ENCODE measurements around the gene GRAMD2A.
A peak's percentile ranks its signal among the peaks of the same experiment; 100 is the strongest.

GRAMD2A gene

DNA sequence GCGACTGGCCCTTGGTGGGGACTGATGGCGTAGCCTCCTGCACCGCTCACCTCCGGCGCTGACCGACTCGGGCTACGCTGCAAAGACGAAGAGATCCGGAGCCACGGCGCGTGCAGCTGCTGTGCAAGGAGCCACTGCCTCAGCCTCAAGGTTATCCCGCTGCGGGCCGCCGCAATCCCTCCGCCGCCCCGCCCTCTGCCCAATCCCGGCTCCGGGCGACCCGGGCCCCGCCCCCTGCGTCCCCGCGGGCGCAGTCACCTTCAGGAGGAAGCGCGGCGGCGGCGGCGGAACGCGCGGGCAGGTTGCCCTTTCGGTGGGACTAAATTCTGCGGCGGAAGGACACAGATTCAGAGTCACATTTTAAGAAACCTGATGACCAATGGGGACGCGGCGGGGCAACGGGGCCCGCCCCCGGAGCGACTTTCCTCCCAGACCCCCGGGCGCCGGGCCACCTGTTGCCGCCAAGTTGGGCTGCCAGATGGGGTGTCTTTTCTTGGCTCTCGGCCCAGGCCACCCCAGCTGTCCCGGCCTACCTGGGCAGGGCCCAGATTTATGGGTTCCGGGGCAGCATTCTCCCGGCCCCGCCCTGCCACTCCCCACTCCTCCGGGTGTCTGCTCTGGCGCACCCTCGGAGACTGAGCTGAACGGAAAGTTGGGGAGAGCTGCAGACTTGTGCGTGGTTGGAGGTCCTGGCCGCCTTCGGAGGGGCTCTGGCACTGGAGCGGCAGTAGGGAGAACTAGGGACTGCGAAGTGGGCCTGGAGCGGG, 33.7 kb upstream of the GRAMD2A start, which contains the start of gene PKM (continued):
- peak; percentile 97 for TF ChIP-seq KLF17 (tag by site-specific recombination; IDR thresholded peaks at IDR 0.05)
- no peak; the same call in none of the 2 replicates for TF ChIP-seq ZNF639 (tag by site-specific recombination; IDR thresholded peaks at IDR 0.05)
- no peak for TF ChIP-seq ZNF175 (tag by site-specific recombination; IDR thresholded peaks at IDR 0.05)
- peak; percentile 66; the same call in 1 of the 2 replicates for TF ChIP-seq GFI1B (tag by site-specific recombination; IDR thresholded peaks at IDR 0.05)
- TF ChIP-seq ZNF184 (tag by site-specific recombination; IDR thresholded peaks at IDR 0.05): no peak; the same call in none of the 2 replicates
- TF ChIP-seq ZNF654 (tag by site-specific recombination; IDR thresholded peaks at IDR 0.05; ENCODE audit: low read depth): no peak
- TF ChIP-seq ZNF776 (tag by site-specific recombination; IDR thresholded peaks at IDR 0.05; ENCODE audit: borderline replicate concordance): no peak
- TF ChIP-seq ZNF777 (tag by site-specific recombination; IDR thresholded peaks at IDR 0.05; ENCODE audit: borderline replicate concordance): no peak
- peak; percentile 98 for TF ChIP-seq ZNF600 (tag by site-specific recombination; IDR thresholded peaks at IDR 0.05)
- TF ChIP-seq ZNF610 (tag by site-specific recombination; IDR thresholded peaks at IDR 0.05; ENCODE audit: borderline replicate concordance): peak; percentile 70
- TF ChIP-seq ZSCAN16 (tag by site-specific recombination; IDR thresholded peaks at IDR 0.05): 0 out of 2 replicates have a peak, but pooled peaks have one; percentile 11
- peak; percentile 95 for TF ChIP-seq ZBTB26 (tag by site-specific recombination; optimal IDR thresholded peaks at IDR 0.05)
- TF ChIP-seq AEBP2 (tag by site-specific recombination; IDR thresholded peaks at IDR 0.05; ENCODE audit: borderline replicate concordance): no peak
- peak; percentile 99 for TF ChIP-seq SCRT1 (tag by site-specific recombination; IDR thresholded peaks at IDR 0.05; ENCODE audit: borderline replicate concordance)
- peak; percentile 67; the same call in 1 of the 2 replicates for TF ChIP-seq SALL2 (tag by site-specific recombination; IDR thresholded peaks at IDR 0.05; ENCODE audit: borderline replicate concordance)
- TF ChIP-seq REPIN1 (tag by site-specific recombination; IDR thresholded peaks at IDR 0.05; ENCODE audit: low read depth): peak; percentile 22; the same call in 1 of the 2 replicates
- TF ChIP-seq PBX3 (CRISPR knock-in tag; IDR thresholded peaks at IDR 0.05): peak; percentile 81
- no peak for TF ChIP-seq ZNF701 (tag by site-specific recombination; IDR thresholded peaks at IDR 0.05)
- no peak for TF ChIP-seq HOXD13 (CRISPR knock-in tag; IDR thresholded peaks at IDR 0.05; ENCODE audit: borderline replicate concordance)
- TF ChIP-seq ZNF707 (tag by site-specific recombination; IDR thresholded peaks at IDR 0.05): no peak
- peak; percentile 90 for TF ChIP-seq WT1 (tag by site-specific recombination; IDR thresholded peaks at IDR 0.05)
- no peak for TF ChIP-seq ZFP41 (tag by site-specific recombination; IDR thresholded peaks at IDR 0.05; ENCODE audit: borderline replicate concordance)
- TF ChIP-seq ZNF510 (tag by site-specific recombination; IDR thresholded peaks at IDR 0.05; ENCODE audit: insufficient replicate concordance): peak; percentile 10
- peak; percentile 100 for TF ChIP-seq ZEB2 (tag by site-specific recombination; IDR thresholded peaks at IDR 0.05)
- TF ChIP-seq RBAK (tag by site-specific recombination; IDR thresholded peaks at IDR 0.05): no peak
- TF ChIP-seq ZFHX2 (tag by site-specific recombination; conservative IDR thresholded peaks at IDR 0.05): peak; percentile 87
- TF ChIP-seq ZNF423 (tag by site-specific recombination; IDR thresholded peaks at IDR 0.05): peak; percentile 81
- TF ChIP-seq ZNF560 (tag by site-specific recombination; IDR thresholded peaks at IDR 0.05; ENCODE audit: borderline replicate concordance): no peak
- TF ChIP-seq ZNF391 (tag by site-specific recombination; IDR thresholded peaks at IDR 0.05; ENCODE audit: borderline replicate concordance, low read depth): 0 out of 2 replicates have a peak, but pooled peaks have one; percentile 32
- no peak for TF ChIP-seq ZFP37 (tag by site-specific recombination; IDR thresholded peaks at IDR 0.05)
- peak; percentile 90 for TF ChIP-seq KLF9 (tag by site-specific recombination; IDR thresholded peaks at IDR 0.05; ENCODE audit: low read depth)
- no peak for TF ChIP-seq ZNF112 (tag by site-specific recombination; IDR thresholded peaks at IDR 0.05)
- TF ChIP-seq ZNF354C (tag by site-specific recombination; IDR thresholded peaks at IDR 0.05; ENCODE audit: borderline replicate concordance, low read depth): no peak

Measured in HEK293 (cell line).